ENCODE data around the gene DNAH8. TPM values are rescaled to one million over a fixed set of nuclear protein-coding genes. Genes with fewer than 3 reads are reported as not detected.
"Not testable (repeated sequence)": the region's sequence is repeated elsewhere in the genome, so short reads cannot be mapped to it uniquely, and the experiment has no call there.

Gene DNAH8
- total RNA-seq, 1 donor from 2014 or later, result under 0.01 TPM

DNA sequence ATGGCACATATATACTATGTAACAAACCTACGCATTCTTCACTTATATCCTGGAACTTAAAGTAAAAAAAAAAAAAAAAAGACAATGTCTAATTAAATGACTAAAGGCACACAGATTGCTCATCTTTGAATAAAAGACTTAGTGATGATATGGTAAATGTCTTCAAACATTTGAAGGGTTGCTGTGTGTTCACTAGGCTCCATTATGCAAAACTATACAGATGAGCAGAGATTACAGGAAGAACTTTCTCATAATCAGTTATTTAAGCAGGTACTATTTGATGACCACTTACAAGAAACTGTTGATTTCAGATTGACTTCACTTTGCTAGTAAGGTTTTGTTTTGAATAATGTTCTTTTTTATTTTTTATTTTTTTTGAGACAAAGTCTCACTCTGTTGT, 34.4 kb downstream of the DNAH8 start:
- no peak for DNase-seq

DNA sequence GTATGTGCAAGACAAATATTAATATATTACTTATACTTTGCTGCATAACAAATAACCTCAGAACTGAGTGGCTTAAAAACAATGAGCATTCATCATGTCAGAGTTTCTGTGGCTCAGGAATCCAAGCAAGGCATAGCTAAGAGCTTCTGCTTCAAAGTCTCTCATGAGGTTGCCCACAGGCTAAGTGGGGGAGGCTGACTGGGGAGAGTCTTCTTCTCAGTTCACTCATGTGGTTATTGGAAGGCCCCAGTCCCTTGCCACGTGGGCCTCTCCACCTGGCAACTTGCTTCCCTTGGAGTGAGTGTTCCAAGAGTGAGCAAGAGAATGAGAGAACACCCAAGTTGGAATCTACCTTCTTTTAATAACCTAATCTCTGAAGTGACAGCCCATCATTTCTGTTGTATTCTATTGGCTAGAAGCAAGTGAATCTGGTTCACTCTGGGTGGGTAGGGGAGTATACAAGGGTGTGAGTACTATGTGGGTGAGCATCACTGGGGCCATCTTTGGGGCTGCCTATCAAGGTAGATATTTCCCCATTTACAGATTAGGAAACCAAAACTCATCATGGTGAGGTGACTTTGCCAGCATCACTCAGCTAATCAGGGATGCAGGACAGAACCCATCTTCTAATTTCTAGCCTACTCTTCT, 36.0 kb downstream of the DNAH8 start:
- no peak for DNase-seq

DNA sequence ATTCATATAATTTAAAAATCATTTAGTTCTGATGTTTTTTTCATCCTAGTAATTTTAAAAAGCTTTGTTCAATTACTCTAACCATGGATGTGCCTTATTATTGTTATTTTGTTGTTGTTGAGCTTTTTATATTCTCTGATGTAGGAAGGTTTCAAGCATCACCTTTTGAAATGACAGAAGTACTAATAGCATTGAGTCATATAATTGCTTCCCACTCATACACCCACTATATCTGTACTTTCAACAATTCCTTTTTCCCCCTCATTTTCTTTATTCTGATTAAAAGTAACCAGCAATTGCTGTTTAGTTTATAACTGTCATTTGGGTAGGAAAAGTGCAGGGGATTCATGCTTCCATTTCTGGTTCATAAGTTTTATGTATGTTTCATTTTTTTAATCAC, 38.6 kb downstream of the DNAH8 start:
- DNase-seq, result no peak

DNA sequence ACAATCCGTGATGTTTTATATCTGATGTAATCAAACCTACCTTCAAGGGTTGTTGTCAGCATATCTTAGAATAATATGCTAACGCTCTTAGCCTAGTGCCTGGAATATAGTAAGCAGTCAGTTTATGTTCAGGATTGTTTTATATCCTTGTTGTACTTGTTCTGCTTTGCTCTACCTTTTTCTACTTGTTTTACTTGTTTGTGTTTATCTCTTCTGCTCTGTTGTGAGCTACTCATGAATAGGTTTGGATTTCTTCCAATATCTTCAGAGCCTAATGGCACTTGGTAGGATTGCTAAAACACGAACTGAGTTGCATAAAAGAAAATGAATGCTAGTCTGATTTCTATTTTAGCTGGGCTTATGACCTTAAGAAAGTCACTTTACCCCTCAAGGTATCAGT, 40.1 kb downstream of the DNAH8 start:
- no peak for DNase-seq

DNA sequence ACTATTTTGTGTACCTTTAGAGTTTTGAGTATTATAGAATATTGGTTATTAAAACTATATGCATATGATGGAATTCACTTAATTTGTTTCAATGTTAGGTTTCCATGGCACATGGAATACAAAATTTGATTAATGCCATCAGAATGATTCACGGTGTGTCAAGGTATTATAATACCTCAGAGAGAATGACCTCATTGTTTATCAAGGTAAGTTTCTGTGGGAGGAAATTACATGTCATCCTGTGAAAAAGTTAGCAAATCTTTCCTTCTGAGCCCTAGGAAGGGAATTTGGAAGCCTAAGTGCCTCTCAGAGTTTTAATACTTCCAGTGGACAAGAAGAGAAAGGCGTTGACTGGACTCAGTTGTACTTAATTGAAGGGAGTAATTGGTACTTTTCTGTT, 40.8 kb downstream of the DNAH8 start:
- DNase-seq, result no peak

DNA sequence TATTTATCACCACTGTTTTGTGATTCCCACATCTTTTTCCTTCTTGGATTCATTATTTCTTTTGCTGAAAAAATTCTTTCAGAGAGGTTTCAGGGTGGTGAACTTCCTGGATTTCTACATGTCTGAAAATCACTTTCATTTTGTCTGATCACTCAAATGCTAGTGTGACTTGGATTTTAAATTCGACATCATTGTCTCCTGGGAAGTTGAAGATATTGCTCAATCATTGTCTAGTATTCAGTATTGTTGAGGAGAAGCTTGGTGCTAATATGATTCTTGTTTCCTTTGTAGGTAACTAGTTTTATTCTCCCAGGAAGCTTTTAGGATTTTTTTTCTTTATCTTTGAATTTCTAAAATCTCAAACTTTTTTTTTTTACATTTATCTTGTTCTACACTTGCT, 45.0 kb downstream of the DNAH8 start:
- DNase-seq, result no peak

DNA sequence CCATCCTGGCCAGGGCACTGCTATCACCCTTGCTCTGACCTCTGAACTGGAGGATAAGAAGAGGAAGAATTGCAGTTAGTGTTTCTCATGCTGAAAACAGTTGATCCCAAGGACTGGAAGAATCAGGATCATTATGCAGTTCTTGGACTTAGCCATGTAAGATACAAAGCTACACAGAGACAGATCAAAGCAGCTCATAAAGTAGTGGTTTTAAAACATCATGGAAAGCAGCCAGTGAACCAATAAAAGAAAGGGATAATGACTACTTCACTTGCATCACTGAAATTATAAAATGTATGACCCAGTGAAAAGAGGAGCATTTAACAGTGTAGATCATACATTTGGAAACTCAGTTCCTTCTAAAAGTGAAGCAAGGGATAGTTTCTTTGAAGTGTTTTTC, 47.7 kb downstream of the DNAH8 start:
- no peak for DNase-seq

- no peak for DNase-seq
Measured at GRCh38 chr6:38767560-38767959, 52.4 kb downstream of the DNAH8 start.

DNA sequence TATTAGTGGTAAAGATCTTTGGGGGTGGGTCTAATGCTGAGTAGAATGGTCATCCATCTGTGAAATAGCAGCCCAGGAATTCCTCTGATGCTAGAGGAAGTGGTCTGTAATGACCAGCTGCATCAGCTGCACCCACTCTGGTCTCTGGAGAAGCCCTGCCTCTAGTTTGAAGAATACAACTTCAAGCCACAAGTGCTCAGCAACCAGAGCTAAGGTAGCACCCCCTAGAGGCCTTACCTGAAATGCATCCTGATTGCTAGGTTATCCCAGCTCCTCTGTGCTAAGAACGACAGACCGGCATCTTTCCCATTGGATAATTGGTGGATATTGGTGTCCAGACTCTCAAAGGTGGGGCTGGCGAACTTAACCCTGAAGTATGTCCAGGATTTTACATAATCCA, 58.2 kb downstream of the DNAH8 start:
- no peak for DNase-seq

DNA sequence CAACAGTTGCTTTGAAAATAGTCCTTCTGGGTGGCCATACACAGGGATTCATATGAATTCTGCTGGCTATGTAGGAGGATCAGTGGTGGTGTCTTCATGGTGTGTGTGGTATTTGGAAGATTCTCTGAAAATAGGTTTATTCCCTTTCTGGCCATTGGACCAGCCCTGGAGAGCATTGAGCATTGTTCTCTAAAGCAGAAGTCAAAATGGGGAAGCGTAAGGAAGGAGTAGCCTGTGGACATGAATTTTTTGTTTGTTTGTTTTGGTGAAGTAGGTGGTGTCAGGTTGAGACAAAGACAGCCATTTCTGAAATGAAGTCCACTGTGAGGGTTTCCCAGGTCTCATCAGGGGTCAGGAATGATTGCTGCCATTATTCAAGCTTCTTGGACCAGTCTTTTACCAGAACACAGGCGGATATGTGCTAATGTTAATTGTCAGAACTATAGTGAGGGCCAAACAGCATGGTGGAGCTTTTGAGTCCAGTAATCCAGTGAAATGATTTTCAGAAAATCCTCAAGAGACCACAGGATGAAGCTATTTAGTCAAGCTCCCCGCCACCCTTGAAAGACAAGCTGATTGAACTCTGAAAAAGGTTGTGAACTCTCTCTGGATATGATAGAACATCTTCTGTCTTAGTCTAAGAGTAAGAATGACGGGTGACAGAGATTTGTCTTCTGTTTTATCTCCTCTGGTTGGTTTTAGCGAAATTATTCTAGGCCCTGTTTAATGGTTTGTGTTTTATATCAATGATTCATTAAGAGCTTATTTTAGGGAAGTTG, 60.0 kb downstream of the DNAH8 start:
- no peak for DNase-seq

DNA sequence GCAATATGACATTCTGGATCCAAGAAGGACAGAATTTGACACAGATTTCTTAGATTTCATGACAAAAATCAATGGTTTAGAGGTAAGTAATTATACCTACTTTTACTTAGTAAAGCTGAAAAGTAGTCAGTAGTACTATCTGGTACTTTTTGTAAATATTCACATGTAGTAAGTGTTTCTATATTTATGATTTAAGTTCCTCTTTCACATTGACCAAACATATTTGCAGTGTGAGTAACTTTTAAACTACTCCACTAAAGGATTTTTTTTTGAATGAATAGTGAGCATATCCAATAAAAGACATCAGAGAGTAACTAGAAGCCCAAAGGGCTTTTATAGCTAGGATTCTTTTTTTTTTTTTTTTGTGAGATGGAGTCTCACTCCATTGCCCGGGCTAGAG, 60.8 kb downstream of the DNAH8 start:
- DNase-seq, result no peak

- DNase-seq, result no peak
Measured at GRCh38 chr6:38776515-38776914, 61.4 kb downstream of the DNAH8 start.

DNA sequence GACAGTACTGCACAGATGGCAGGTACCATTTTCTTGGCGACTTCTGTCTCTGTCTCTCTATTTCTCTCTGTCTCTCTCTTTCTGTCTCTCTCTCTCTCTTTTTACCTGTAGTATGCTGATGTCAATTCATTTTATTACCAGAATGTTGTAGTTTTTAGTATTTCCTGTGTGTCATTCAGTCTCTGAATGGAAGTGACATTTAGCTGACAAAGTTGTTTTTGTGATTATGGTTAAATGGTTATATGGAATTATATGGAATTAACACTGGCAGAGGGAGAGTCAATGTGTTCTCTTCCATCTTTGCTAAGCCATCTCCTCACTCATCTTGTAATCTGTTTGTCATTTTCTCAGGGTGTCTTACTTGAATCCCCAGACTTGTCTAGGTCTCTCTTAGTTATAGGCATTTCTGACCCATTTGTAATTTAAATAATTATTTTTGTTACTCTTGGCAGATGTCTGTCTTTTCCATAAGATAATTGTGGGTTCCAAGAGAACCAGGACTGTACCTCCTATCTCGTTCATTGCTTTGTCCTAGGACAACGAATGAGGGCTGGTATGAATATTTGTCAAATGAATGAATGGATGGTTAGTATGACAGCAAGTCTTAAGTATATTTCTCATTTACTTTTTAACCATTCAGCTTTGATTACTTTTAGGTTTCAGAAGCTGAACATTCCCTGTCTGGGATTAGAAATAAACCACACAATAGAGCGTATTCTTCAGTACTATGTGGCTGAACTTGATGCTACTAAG, 64.4 kb downstream of the DNAH8 start:
- DNase-seq, result no peak

GRCh38 chr6:38782616-38783015, 67.5 kb downstream of the DNAH8 start:
- DNase-seq, result no peak

DNA sequence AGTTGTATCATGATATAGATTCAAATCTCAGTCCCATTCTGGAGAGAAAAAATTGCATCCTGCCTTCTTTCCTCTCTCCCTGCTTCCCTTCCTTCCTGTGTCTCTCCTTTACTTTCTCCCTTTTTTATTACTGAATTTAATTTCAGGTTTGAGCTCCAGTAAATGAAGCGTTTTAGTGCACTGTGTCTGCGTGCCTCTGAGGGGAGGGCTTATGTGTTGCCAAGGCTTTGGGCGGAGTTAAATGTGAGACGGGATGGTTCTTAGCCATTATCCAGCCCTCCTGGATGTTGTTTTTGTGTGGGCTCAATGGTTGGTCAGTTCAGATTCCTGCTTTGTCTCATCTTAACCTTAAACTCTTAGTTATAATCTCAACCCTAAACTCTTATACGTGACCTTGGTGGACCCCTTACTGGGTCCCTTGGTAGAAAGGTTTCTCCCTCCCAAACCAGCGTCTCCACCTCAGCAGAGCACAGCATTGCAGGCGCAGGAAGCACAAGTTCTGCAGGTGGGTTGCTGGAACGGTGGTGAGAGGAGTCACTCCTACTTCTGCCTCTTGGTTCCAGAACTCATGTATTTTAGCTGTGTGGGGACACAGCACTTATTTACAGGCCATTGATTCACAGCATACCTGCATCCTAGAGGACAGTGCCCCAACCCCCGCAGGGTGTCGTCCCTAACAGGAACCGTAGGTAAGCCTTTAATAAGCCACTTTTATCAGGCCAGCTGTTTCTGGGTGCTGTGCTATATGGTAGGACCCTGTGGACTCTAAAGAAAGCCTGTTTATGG, 68.5 kb downstream of the DNAH8 start:
- no peak for DNase-seq

- no peak for DNase-seq
Measured at GRCh38 chr6:38784506-38785235, 69.6 kb downstream of the DNAH8 start.

GRCh38 chr6:38786486-38786885, 71.4 kb downstream of the DNAH8 start:
- DNase-seq, result no peak

GRCh38 chr6:38789256-38789655, 74.1 kb downstream of the DNAH8 start:
- DNase-seq, result no peak

DNA sequence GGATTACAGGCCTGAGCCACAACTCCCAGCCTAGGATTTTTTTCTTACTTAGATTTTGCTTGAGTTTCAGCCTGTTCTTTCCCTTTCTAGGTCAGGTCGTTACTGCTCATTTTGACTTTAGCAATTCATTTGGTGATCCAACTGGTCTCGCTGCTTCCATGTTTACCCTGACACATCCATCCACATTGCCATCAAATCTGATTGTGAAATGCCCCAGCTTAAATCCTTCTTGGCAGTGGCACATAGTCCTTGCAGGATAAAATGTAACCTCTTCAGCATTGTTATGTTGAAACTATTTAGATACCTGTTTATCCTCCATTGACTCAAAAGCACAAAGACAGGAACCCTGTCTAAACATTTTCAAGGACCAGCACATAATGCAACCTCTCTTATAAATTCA, 77.2 kb downstream of the DNAH8 start:
- no peak for DNase-seq

DNA sequence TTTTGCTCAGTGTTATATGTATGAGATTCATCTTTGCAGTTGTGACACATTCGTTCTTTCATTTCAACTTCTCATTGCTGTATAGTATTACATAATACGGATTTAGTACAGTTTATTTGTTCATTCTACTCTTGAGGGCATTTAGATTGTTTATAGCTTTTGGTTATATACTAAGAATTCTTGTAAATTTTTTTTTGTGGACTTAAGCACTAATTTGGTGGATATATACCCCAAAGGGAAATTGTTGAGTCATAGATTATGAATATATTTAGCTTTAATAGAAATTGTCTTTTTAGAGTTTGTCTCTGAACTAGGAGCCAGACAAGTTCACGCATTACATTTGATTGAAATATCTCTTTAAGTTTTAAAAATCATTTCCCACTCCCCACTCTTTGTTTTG, 79.6 kb downstream of the DNAH8 start:
- no peak for DNase-seq

DNA sequence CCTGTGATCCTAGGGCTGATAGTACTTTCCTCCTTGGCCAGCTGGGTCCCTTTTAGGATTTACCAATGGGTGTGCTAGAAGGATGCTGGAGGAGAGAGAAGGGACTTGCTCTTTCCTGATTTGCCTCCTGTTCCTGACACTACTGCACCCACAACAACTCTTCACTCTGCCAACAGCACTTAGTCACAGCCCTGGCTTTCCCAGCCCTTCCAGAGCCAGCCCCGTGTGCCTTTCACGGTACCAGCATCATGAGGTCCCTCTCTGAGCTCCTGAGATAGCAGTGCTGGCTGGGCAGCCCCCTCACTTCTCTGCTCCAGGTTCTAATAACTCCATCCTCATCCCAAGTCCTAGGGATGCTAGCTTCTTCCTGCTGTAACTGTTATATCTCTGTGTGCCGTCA, 80.9 kb downstream of the DNAH8 start:
- DNase-seq, result no peak

GRCh38 chr6:38796437-38796836, 81.3 kb downstream of the DNAH8 start:
- not testable (repeated sequence) for DNase-seq

All from occipital lobe (tissue), 2 donors.